ENCODE data around the gene SEMA3D. TPM values are rescaled to one million over a fixed set of nuclear protein-coding genes. Genes with fewer than 3 reads are reported as not detected.
A peak's percentile ranks its signal among the peaks of the same experiment; 100 is the strongest.

Gene SEMA3D
- total RNA-seq, 1 donor from 2014 or later, result 18.8 TPM

GRCh38 chr7:85081392-85081791, 105.5 kb downstream of the SEMA3D start:
- DNase-seq (ENCODE audit: low read depth in 2 of 2), result peak in 1 of 2 donors; percentile 22

DNA sequence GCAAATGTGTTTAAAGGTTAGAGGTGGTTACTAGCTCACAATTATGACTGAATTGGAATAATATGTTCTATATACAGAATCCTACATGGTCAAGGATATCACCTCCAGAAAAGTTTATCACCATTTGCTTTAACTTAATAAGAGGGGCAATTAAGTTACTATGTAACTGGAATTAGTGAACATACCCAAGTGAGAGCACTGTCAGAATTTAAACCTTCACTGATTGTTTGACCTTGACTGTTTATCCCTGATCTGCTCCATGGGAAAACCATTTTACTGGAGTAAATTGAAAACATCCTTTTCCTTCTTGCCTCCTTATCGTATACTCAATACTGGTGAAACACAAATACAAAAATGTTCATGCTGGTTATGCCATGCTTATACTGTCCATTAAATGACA, 107.4 kb downstream of the SEMA3D start:
- no peak for DNase-seq (ENCODE audit: low read depth in 2 of 2)

- DNase-seq (ENCODE audit: low read depth in 2 of 2), result no peak
Measured at GRCh38 chr7:85078181-85078580, 108.7 kb downstream of the SEMA3D start.

GRCh38 chr7:85075864-85076263, 111.0 kb downstream of the SEMA3D start:
- no peak for DNase-seq (ENCODE audit: low read depth in 2 of 2)

- DNase-seq (ENCODE audit: low read depth in 2 of 2), result no peak
Measured at GRCh38 chr7:85074992-85075391, 111.9 kb downstream of the SEMA3D start.

GRCh38 chr7:85074016-85074415, 112.8 kb downstream of the SEMA3D start:
- DNase-seq (ENCODE audit: low read depth in 2 of 2), result no peak

DNA sequence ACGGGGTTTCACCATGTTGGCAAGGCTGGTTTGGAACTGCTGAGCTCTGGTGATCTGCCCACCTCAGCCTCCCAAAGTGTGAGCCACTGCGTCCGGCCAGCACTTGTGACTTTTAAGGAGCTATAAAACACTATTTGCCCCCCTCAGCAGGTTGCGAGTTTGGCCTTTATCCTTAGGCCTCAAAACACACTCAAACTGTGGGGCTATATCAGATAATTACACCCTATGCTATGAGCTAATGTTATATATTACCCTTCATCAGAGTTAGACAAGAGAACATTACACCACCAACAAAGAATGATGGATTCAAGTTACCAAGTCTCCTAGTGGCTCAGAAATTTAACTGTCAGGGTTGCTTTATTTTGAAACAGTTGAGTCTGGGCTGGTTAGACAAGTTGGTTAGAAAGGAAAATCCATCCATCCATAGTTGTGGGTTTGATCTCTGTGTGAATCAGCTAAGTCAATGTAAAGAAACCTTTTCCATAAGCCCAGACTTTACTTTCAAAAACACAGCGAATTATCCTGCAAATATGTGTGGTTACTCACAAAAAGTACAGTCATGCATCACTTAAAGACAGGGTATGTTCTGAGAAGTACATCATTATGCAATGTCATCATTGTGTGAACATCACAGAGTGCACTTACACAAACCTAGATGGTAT, 115.8 kb downstream of the SEMA3D start:
- DNase-seq (ENCODE audit: low read depth in 2 of 2), result no peak

- DNase-seq (ENCODE audit: low read depth in 2 of 2), result peak; percentile 47 to 56
Measured at GRCh38 chr7:85068799-85069198, 118.1 kb downstream of the SEMA3D start.

DNA sequence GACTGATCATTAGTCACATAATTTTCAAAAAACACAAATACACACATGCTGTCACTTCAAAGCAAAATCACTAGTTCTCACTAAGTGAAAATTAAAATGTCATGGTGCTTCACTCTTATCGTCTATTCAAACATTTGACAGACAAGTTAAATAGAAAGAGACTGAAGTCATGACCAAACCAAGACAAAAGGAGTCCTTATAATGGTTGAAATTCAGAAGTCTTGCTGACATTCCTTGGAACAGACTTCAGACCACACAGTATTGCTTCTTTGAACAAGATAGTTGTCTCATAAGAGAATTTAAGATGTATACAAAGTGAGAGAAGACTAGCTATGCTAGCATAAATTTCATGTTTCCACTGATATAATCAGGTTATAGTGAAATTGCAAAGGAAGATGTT, 119.5 kb downstream of the SEMA3D start:
- DNase-seq (ENCODE audit: low read depth in 2 of 2), result no peak

DNA sequence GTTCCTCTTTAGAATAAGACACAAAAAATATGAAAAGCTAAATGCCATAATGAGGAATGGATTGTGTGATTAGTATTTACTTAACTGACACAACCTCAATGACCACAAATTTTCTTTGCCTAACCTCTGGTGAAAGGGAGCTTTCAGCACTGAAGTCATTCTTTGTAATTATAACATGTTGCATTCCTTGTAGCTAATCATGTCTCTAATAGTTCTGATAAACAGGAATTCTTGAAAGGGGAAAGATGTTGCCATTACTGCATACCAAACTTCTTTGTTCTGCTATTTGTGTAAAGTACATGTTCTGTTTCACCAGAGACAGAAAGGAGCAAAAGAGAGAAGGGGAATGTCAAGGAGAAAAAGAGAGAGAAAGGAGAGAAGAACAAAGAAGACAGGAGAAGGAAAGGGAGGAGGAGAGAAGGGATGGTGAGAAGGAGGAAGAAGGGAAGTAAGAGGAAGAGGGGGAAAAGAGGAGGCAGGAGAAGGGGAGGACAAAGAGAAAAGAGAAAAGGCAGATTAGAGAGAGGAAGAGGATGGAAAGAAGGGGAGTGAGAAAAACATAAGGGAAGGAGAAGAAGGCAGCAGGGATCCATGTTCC, 120.9 kb downstream of the SEMA3D start:
- no peak for DNase-seq (ENCODE audit: low read depth in 2 of 2)

DNA sequence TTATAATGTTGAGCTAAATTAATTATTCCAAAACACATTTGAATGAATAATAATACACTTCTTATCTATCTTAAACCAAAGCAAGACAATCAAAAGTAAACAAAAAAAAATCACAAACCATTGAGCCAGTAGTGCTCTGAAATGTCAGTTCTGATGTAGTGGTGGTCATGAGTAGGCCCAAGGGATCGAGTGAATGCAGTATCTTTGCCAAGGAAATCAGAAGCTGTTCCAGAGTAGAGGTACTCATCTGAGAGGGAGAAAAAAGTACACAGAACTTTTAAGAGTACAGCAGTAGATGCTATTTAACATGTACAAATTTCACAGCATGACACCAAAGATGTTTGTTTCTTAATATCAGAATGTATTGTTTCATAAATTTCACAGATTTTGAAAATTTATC, 121.5 kb downstream of the SEMA3D start:
- no peak for DNase-seq (ENCODE audit: low read depth in 2 of 2)

DNA sequence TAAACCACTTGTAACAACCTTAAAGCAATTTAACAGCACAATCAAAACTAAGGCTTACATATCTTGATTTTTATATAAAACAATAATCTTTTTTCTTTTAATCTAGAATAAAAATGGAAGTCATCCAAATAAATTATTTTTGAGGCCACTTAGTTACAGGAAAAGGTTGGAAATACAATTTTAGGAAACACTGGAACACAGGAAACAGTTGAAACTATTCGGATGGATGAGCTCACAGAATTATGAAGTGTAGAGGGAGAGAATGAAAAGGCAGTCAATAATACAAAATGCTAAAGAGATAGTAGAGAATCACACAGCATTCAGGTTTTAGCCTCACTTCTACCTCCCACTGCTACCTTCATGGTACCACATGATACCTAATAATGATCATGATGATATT, 124.2 kb downstream of the SEMA3D start:
- DNase-seq (ENCODE audit: low read depth in 2 of 2), result peak in 1 of 2 donors; percentile 82

- no peak for DNase-seq (ENCODE audit: low read depth in 2 of 2)
Measured at GRCh38 chr7:85061456-85061855, 125.4 kb downstream of the SEMA3D start.

DNA sequence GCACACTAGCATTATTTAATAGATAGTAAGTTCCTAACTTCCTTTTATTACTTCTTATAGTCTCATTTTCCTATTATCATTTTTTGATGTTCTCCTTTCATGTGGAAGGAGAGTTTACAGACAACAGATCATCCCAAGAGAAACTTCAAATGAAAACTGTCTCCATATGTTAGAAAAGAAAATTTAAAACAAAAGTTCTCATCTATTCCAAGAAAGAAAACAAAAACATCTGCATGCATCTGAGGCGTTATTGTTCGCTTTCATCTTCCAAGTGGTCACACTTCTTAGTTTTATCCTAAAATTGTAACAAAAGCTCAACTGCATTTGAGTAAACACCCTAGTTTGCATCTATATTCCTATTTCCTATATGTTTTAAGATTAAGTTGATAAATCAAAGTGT, 126.2 kb downstream of the SEMA3D start:
- DNase-seq (ENCODE audit: low read depth in 2 of 2), result no peak

- DNase-seq (ENCODE audit: low read depth in 2 of 2), result no peak
Measured at GRCh38 chr7:85055906-85056305, 130.9 kb downstream of the SEMA3D start.

- DNase-seq (ENCODE audit: low read depth in 2 of 2), result no peak
Measured at GRCh38 chr7:85055196-85055595, 131.7 kb downstream of the SEMA3D start.

DNA sequence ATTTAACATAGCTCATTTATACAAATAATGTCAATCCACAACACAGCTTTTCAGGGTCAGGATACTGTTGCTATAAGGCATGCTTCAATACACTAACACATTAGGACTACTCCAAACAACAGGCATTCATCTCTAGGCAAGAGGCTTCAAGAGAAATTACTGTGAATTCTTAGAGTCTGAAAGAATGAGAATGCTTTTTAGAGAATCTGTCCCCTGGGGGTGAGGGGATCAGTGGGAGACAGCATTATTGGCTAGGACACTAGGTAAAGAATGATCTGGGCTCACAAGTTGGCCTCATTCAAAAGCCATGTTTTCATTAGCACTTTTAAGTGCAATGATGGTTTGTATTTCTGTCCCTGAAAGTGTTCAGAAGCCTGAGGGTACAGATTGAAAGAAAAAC, 132.6 kb downstream of the SEMA3D start:
- DNase-seq (ENCODE audit: low read depth in 2 of 2), result no peak

DNA sequence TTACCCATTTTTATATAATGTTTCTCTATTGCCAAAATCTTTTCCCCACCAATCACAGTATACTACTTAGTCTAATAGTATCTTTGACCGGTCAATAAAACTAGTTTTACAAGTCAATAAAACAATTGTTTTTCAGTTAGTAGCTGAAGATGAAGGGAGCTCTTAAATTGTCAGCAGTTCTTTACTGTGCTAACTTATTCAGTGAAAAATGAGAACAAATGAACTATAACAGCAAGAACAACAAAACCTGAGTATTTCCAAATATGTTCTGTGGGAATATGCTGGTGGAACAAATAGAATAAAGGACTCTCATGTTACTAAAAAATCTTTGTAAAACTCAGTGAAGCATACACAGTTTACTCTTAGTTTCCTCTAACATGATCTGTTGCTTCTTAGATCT, 134.0 kb downstream of the SEMA3D start:
- DNase-seq (ENCODE audit: low read depth in 2 of 2), result no peak

- no peak for DNase-seq (ENCODE audit: low read depth in 2 of 2)
Measured at GRCh38 chr7:85052056-85052737, 134.7 kb downstream of the SEMA3D start.

DNA sequence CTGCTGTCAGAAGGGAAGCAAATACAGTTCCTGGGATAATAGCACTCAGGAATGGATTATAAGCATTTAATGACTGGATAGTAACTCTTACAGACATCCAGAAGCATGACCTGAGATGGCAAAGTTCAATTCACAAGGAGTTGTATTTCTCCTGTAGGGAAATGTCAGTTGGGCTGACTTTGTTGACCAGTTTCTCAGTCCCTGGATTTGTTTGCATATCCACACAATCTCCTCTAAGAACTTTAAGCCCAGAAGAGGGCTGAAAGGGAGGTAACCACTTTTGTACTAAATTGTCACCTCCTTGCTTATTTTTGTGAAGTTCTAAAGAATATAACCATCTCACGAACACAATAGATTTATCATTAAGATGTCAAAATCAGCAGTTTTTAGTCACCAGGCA, 140.3 kb downstream of the SEMA3D start:
- DNase-seq (ENCODE audit: low read depth in 2 of 2), result no peak

- peak; percentile 69 to 86 for DNase-seq (ENCODE audit: low read depth in 2 of 2)
Measured at GRCh38 chr7:85041605-85042216, 145.1 kb downstream of the SEMA3D start.

- no peak for DNase-seq (ENCODE audit: low read depth in 2 of 2)
Measured at GRCh38 chr7:85039196-85039923, 147.5 kb downstream of the SEMA3D start.
